HepG2 (cell line): ENCODE measurements around the gene GNG2. TPM values are rescaled to one million over a fixed set of nuclear protein-coding genes. Genes with fewer than 3 reads are reported as not detected.

Source experiments
- ATAC-seq: fragments of 200-7000 bp; cut with Tn5 transposase; 3 replicates; pipeline ENCODE4 v1.9.1; 2020; ENCODE audit warnings: mild to moderate bottlenecking, moderate library complexity
- BruUV-seq: library from RNA; stranded (reverse); fragments of 400-500 nt; replicated peaks from 2 replicates; lab custom pipeline; 2021; lab: Mats Ljungman, UMichigan
- CTCF ChIA-PET: fragments of 300-600 bp; formaldehyde crosslinking; extraction: SDS; loops from one replicate; lab custom pipeline; 2021; ENCODE audit warnings: low total read pairs, inconsistent platforms, low intra/inter-chr PET ratio; lab: Yijun Ruan, JAX
- POLR2A ChIA-PET: fragments of 350-600 bp; sonication (Branson Sonifier 250); formaldehyde crosslinking; loops from one replicate; lab custom pipeline; 2020; ENCODE audit warnings: antibody characterized with exemption, inconsistent platforms; lab: Yijun Ruan, JAX
- DNase-seq: peaks from one replicate; pipeline ENCODE4 v3.0.0-alpha.2; 2015; ENCODE audit warnings: low spot score
- FAIRE-seq: peaks from 3 replicates; lab custom pipeline; 2011; peaks lifted over from hg19 to GRCh38; lab: Jason Lieb, UNC
- H2AFZ ChIP-seq: one replicate; pipeline ENCODE4 v1.6.1; 2011; ENCODE audit warnings: low read length, inconsistent platforms
- H3K27ac ChIP-seq: fragments of 300-600 bp; 3 replicates; pipeline ENCODE4 v1.8.0; 2011; ENCODE audit warnings: mixed run types, mild to moderate bottlenecking, mixed read lengths, low read length, inconsistent platforms; ENCODE audit not compliant: insufficient read depth; ENCODE audit errors: extremely low read length
- H3K27me3 ChIP-seq, 2 experiments: fragments of 200-600 bp in 1 of 2; 2 replicates in 1 of 2; 3 replicates in 1 of 2; pipeline versions ENCODE4 v1.6.0 to v1.8.0; 2011; ENCODE audit warnings: low read length in 2 of 2, mild to moderate bottlenecking in 2 of 2, moderate library complexity in 2 of 2, inconsistent platforms in 1 of 2; ENCODE audit not compliant: insufficient read depth in 2 of 2, control insufficient read depth in 1 of 2
- H3K36me3 ChIP-seq, 2 experiments: fragments of 200-600 bp in 1 of 2; replicated peaks in 1 of 2; 2 replicates in 1 of 2; 3 replicates in 1 of 2; pipeline versions ENCODE4 v1.5.1 to v1.8.0; 2011; ENCODE audit warnings: low read length in 2 of 2, inconsistent platforms in 1 of 2; ENCODE audit not compliant: insufficient read depth in 2 of 2, control insufficient read depth in 1 of 2
- H3K4me1 ChIP-seq: 2 replicates; pipeline ENCODE4 v1.5.1; 2012; ENCODE audit warnings: low read length, inconsistent platforms; ENCODE audit not compliant: insufficient read depth
- H3K4me2 ChIP-seq: 2 replicates; pipeline ENCODE4 v1.6.0; 2011; ENCODE audit warnings: low read depth, low read length, inconsistent platforms
- H3K4me3 ChIP-seq, 3 experiments: fragments of 200-600 bp in 1 of 3; sonication (generic), shearing (Covaris generic) in 1 of 3; replicated peaks in 1 of 3; 2 replicates each; pipeline ENCODE4 v1.5.1; 2011 to 2016; ENCODE audit warnings: low read length in 3 of 3, inconsistent platforms in 2 of 3, low read depth in 2 of 3, mild to moderate bottlenecking in 2 of 3, control low read depth in 1 of 3, mixed read lengths in 1 of 3; ENCODE audit not compliant: insufficient read depth in 1 of 3
- H3K79me2 ChIP-seq: one replicate; pipeline ENCODE4 v1.6.1; 2011; ENCODE audit warnings: low read length, inconsistent platforms; ENCODE audit not compliant: insufficient read depth
- H3K9ac ChIP-seq: 2 replicates; pipeline ENCODE4 v1.6.0; 2011; ENCODE audit warnings: mild to moderate bottlenecking, low read depth, low read length, inconsistent platforms; ENCODE audit not compliant: insufficient read depth
- H3K9me3 ChIP-seq: 2 replicates; pipeline ENCODE4 v1.5.1; 2012; ENCODE audit warnings: mild to moderate bottlenecking, low read length
- H4K20me1 ChIP-seq: 2 replicates; pipeline ENCODE4 v1.6.0; 2011; ENCODE audit warnings: inconsistent platforms, mild to moderate bottlenecking, low read length, moderate library complexity; ENCODE audit not compliant: insufficient read depth
- BCL6 ChIP-seq: IDR thresholded peaks from 2 replicates; pipeline ENCODE4 v1.6.1; 2016; ENCODE audit warnings: missing genetic modification reagents, missing compliant biosample characterization
- ETV5 ChIP-seq: IDR thresholded peaks from 2 replicates; pipeline ENCODE4 v1.6.1; 2018; ENCODE audit warnings: missing biosample characterization, missing genetic modification reagents, inconsistent platforms, borderline replicate concordance
- FOXP1 ChIP-seq, 2 experiments: fragments of 450-650 bp in 1 of 2; IDR thresholded peaks; 2 replicates each; pipeline ENCODE4 v1.6.1; 2017 to 2018; ENCODE audit warnings: antibody characterized with exemption in 1 of 2
- GATAD1 ChIP-seq: IDR thresholded peaks from 2 replicates; pipeline ENCODE4 v1.6.1; 2016; ENCODE audit warnings: missing genetic modification reagents, missing compliant biosample characterization
- HMG20B ChIP-seq: conservative IDR thresholded peaks from 2 replicates; pipeline ENCODE4 v1.6.1; 2016; ENCODE audit warnings: missing genetic modification reagents, missing compliant biosample characterization
- HNRNPUL1 ChIP-seq: fragments of 200-400 bp; formaldehyde crosslinking; IDR thresholded peaks from 2 replicates; pipeline ENCODE4 v1.6.1; 2017; ENCODE audit warnings: low read depth, mild to moderate bottlenecking, low read length, moderate library complexity
- REXO4 ChIP-seq: sonication (generic); formaldehyde crosslinking; IDR thresholded peaks from 2 replicates; pipeline ENCODE4 v1.8.0; 2022; ENCODE audit warnings: missing genetic modification reagents, mild to moderate bottlenecking, borderline replicate concordance
- SOX6 ChIP-seq, 2 experiments: fragments of 450-650 bp in 1 of 2; sonication (generic) in 1 of 2; formaldehyde crosslinking in 1 of 2; IDR thresholded peaks; 2 replicates each; pipeline versions ENCODE4 v1.4.0 to v1.6.1; 2017 to 2020; ENCODE audit warnings: antibody characterized with exemption in 1 of 2, mild to moderate bottlenecking in 1 of 2, missing genetic modification reagents in 1 of 2
- SRY ChIP-seq: sonication (generic); formaldehyde crosslinking; IDR thresholded peaks from 2 replicates; pipeline ENCODE4 v1.8.0; 2022; ENCODE audit warnings: mild to moderate bottlenecking, missing genetic modification reagents
- STAG1 ChIP-seq: sonication (generic); formaldehyde crosslinking; IDR thresholded peaks from 2 replicates; pipeline ENCODE4 v1.4.0; 2020; ENCODE audit warnings: missing genetic modification reagents
- TRIM22 ChIP-seq: fragments of 450-650 bp; IDR thresholded peaks from 2 replicates; pipeline ENCODE4 v1.6.1; 2017
- ZNF253 ChIP-seq: sonication (generic); formaldehyde crosslinking; IDR thresholded peaks from 2 replicates; pipeline ENCODE4 v1.8.0; 2022; ENCODE audit warnings: mild to moderate bottlenecking, missing genetic modification reagents, borderline replicate concordance
- ZNF660 ChIP-seq: sonication (generic); formaldehyde crosslinking; IDR thresholded peaks from 2 replicates; pipeline ENCODE4 v1.5.1; 2020; ENCODE audit warnings: mild to moderate bottlenecking, low read depth, missing genetic modification reagents, borderline replicate concordance
- ZNF678 ChIP-seq: sonication (generic); formaldehyde crosslinking; IDR thresholded peaks from 2 replicates; pipeline ENCODE4 v1.4.0; 2020; ENCODE audit warnings: mild to moderate bottlenecking, missing genetic modification reagents
- ZNF776 ChIP-seq: sonication (generic); formaldehyde crosslinking; IDR thresholded peaks from 2 replicates; pipeline ENCODE4 v1.4.0; 2020; ENCODE audit warnings: mild to moderate bottlenecking, missing genetic modification reagents
- ZSCAN25 ChIP-seq: sonication (generic); formaldehyde crosslinking; IDR thresholded peaks from 2 replicates; pipeline ENCODE4 v1.8.0; 2022; ENCODE audit warnings: mild to moderate bottlenecking, missing genetic modification reagents
- WGBS: methylation state at CpG from one replicate; pipeline ENCODE4 v1.1.6; 2017; ENCODE audit warnings: low lambda C conversion rate; 5-methylcytosine and 5-hydroxymethylcytosine counted together
- in situ Hi-C: cut with HindIII; loops from 2 replicates; pipeline ENCODE4 v1.10.0; 2017; ENCODE audit warnings: low pct_unique_long_range_greater_than_20kb; ENCODE audit not compliant: extremely low pct_ligation_motif_present
- intact Hi-C: fragments of 100-400 bp; cut with micrococcal nuclease; formaldehyde crosslinking; loops from one replicate; pipeline ENCODE4 v1.10.0; 2022; ENCODE audit not compliant: unreplicated experiment
- polyA plus RNA-seq, 8 experiments: library from polyadenylated mRNA; depleted of rRNA in 3 of 8; stranded (reverse) in 7 of 8; unstranded in 1 of 8; fragments of >200 nt; fragmentation: Illumina TruSeq in 4 of 8; extraction: Trizol in 4 of 8; gene quantifications; 2 replicates each; pipeline versions ENCODE4 v1.2.1 to v1.2.3, GENCODE V29; 2011 to 2016; ENCODE audit warnings: low read depth in 4 of 8, missing spikeins in 1 of 8, mixed read lengths in 1 of 8; ENCODE audit not compliant: insufficient read depth in 1 of 8
- total RNA-seq, 5 experiments: library from RNA; depleted of rRNA; stranded (reverse); fragments of >200 nt; fragmentation: Illumina TruSeq; extraction: Trizol; gene quantifications; 2 replicates each; pipeline ENCODE4 v1.2.3, GENCODE V29; 2016; ENCODE audit warnings: low read depth in 1 of 5
- TF ChIP-seq, protein P1 (sequence below): sonication (generic); formaldehyde crosslinking; IDR thresholded peaks from 2 replicates; pipeline ENCODE4 v1.5.1; 2020; ENCODE audit warnings: missing genetic modification reagents, mild to moderate bottlenecking, borderline replicate concordance
- TF ChIP-seq, protein P2 (sequence below): sonication (generic); formaldehyde crosslinking; IDR thresholded peaks from 2 replicates; pipeline ENCODE4 v1.9.0; 2022; ENCODE audit warnings: low read depth, missing genetic modification reagents

The GNG2 gene
- total and polyA plus RNA-seq, 2 of the 13 experiments (the other 11 are each of a cell fraction or from before 2014, with no cell fraction given), result not detected

GRCh38 chr14:51969852-51970540 lies 109.6 kb downstream of the GNG2 start (continued):
- no peak for TF ChIP-seq TRIM22
- TF ChIP-seq SOX6 (IDR thresholded peaks at IDR 0.05), result no peak
- TF ChIP-seq SOX6 (CRISPR knock-in tag; IDR thresholded peaks at IDR 0.05), result no peak
- TF ChIP-seq ZNF660, result no peak
- TF ChIP-seq FOXP1 (IDR thresholded peaks at IDR 0.05), result no peak
- no peak for TF ChIP-seq FOXP1 (CRISPR knock-in tag; IDR thresholded peaks at IDR 0.05)
- no peak for TF ChIP-seq HMG20B (CRISPR knock-in tag)
- TF ChIP-seq, protein P1, sequence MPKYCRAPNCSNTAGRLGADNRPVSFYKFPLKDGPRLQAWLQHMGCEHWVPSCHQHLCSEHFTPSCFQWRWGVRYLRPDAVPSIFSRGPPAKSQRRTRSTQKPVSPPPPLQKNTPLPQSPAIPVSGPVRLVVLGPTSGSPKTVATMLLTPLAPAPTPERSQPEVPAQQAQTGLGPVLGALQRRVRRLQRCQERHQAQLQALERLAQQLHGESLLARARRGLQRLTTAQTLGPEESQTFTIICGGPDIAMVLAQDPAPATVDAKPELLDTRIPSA (CRISPR knock-in tag), result no peak
- no peak for TF ChIP-seq BCL6 (CRISPR knock-in tag)
- no peak for TF ChIP-seq REXO4 (CRISPR knock-in tag)

DNA sequence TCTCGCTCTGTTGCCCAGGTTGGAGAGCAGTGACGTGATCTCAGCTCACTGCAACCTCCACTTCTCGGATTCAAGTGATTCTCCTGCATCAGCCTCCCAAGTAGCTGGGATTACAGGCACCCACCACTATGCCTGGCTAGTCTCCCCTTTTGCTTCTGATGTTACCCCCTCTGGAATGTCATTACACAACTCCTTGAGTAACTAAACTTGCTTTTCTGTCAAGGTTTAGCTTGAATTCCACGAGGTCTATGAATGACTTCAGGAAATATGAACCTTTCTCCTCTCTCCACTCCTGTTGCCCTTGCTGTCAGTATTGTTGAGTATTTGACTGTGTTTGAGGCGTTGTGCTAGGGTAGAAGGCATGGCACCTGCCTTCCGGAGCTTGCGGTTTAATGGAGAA lies 112.2 kb downstream of the GNG2 start:
- Histone ChIP-seq H3K4me2 (no peak overlapping the region), H3K36me3 (no peaks in the 10 kb centered on the region), H3K79me2 (no peaks in the 10 kb centered on the region), H2AFZ (no peak overlapping the region), H4K20me1 (no peaks in the 10 kb centered on the region), H3K4me3 (no peak overlapping the region), H3K27ac (no peak overlapping the region), H3K4me1 (no peaks in the 10 kb centered on the region), H3K9ac (no peak overlapping the region), H3K9me3 (no peaks in the 10 kb centered on the region), H3K27me3 (peaks cover 4 to 26% of the 10 kb centered on the region in 2 experiments; a peak in 3 of 5 replicates)
- ChIA-PET POLR2A (no interaction called here), CTCF (no interaction called here)
- in situ Hi-C loops, result no loop called here
- intact Hi-C loops, result no loop called here
- FAIRE-seq, result no peak
- 29% methylated on average over 7 of the region's 7 CpGs for WGBS
- ATAC-seq, result no peak
- no TSS peak for BruUV-seq
- no peak for DNase-seq
- TF ChIP-seq ETV5 (CRISPR knock-in tag) (no peak), STAG1 (no peak), ZNF776 (CRISPR knock-in tag) (no peak), ZSCAN25 (CRISPR knock-in tag) (no peak), HNRNPUL1 (no peak), ZNF253 (CRISPR knock-in tag) (no peak), GATAD1 (no peak), ZNF678 (CRISPR knock-in tag) (no peak), SRY (CRISPR knock-in tag) (no peak)
- TF ChIP-seq, protein P2, sequence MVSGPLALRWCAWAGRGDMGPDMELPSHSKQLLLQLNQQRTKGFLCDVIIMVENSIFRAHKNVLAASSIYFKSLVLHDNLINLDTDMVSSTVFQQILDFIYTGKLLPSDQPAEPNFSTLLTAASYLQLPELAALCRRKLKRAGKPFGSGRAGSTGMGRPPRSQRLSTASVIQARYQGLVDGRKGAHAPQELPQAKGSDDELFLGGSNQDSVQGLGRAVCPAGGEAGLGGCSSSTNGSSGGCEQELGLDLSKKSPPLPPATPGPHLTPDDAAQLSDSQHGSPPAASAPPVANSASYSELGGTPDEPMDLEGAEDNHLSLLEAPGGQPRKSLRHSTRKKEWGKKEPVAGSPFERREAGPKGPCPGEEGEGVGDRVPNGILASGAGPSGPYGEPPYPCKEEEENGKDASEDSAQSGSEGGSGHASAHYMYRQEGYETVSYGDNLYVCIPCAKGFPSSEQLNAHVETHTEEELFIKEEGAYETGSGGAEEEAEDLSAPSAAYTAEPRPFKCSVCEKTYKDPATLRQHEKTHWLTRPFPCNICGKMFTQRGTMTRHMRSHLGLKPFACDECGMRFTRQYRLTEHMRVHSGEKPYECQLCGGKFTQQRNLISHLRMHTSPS (CRISPR knock-in tag), result no peak
